Natural killer cell (primary cell): Measurements from ENCODE around the gene PAQR5. TPM values are rescaled to one million over a fixed set of nuclear protein-coding genes. Genes with fewer than 3 reads are reported as not detected.

Source experiments
- ATAC-seq, 3 donors: fragments of 150-1000 bp in 2 of 3; fragments of 200-7000 bp in 1 of 3; cut with Tn5 transposase; 1 replicate in 1 of 3; 2 replicates in 2 of 3; pipeline ENCODE4 v1.10.0; 2021; ENCODE audit warnings: mild to moderate bottlenecking in 2 of 3, moderate library complexity in 2 of 3
- DNase-seq, 2 donors: peaks; one replicate each; pipeline versions ENCODE4 v3.0.0 to v3.0.0-alpha.2; 2013 to 2021; ENCODE audit warnings: mixed read lengths in 1 of 2
- H3K27ac ChIP-seq: one replicate; pipeline ENCODE4 v1.5.1; 2013; ENCODE audit warnings: mild to moderate bottlenecking, low read length
- H3K27me3 ChIP-seq: one replicate; pipeline ENCODE4 v1.6.1; 2013; ENCODE audit warnings: low read length; ENCODE audit not compliant: control insufficient read depth, insufficient read depth
- H3K36me3 ChIP-seq: one replicate; pipeline ENCODE4 v1.6.1; 2013; ENCODE audit warnings: low read length; ENCODE audit not compliant: control insufficient read depth, insufficient read depth
- H3K4me1 ChIP-seq: one replicate; pipeline ENCODE4 v1.6.1; 2013; ENCODE audit warnings: low read length; ENCODE audit not compliant: control insufficient read depth, insufficient read depth
- H3K4me3 ChIP-seq: one replicate; pipeline ENCODE4 v1.5.1; 2013; ENCODE audit warnings: low read length
- H3K9me3 ChIP-seq: one replicate; pipeline ENCODE4 v1.6.1; 2013; ENCODE audit warnings: low read length; ENCODE audit not compliant: control insufficient read depth, insufficient read depth
- H3K27ac Mint-ChIP-seq, 2 donors: one replicate each; pipeline ENCODE4 v1.8.0; 2022; ENCODE audit warnings: mild to moderate bottlenecking in 2 of 2, mixed read lengths in 2 of 2, moderate library complexity in 1 of 2
- H3K27me3 Mint-ChIP-seq, 2 donors: one replicate each; pipeline ENCODE4 v1.8.0; 2022; ENCODE audit warnings: low read depth in 2 of 2, mixed read lengths in 2 of 2
- H3K36me3 Mint-ChIP-seq: one replicate; pipeline ENCODE4 v1.8.0; 2022; ENCODE audit warnings: mixed read lengths
- H3K4me1 Mint-ChIP-seq, 2 donors: one replicate each; pipeline ENCODE4 v1.8.0; 2022; ENCODE audit warnings: mixed read lengths in 2 of 2
- H3K4me3 Mint-ChIP-seq: one replicate; pipeline ENCODE4 v1.8.0; 2022; ENCODE audit warnings: mild to moderate bottlenecking, moderate library complexity, mixed read lengths
- H3K9me3 Mint-ChIP-seq, 2 donors: one replicate each; pipeline ENCODE4 v1.8.0; 2022; ENCODE audit warnings: mixed read lengths in 2 of 2
- WGBS: methylation state at CpG from one replicate; pipeline ENCODE4 v1.1.7; 2013; ENCODE audit warnings: missing lambda C conversion rate; ENCODE audit not compliant: insufficient coverage; 5-methylcytosine and 5-hydroxymethylcytosine counted together
- intact Hi-C: fragments of 100-400 bp; cut with micrococcal nuclease; formaldehyde crosslinking; loops from one replicate; pipeline ENCODE4 v1.14.2; 2022
- total RNA-seq, 4 donors: library from RNA; stranded (reverse); fragments of 120-200 nt in 1 of 4; gene quantifications; one replicate each; pipeline versions ENCODE4 v1.2.3 to v1.2.4, GENCODE V29; 2013 to 2022
- TF ChIP-seq, protein P1 (sequence below): fragments of 200-600 bp; IDR thresholded peaks from one replicate; pipeline ENCODE4 v1.8.0; 2022; ENCODE audit warnings: antibody characterized with exemption

The PAQR5 gene
- total RNA-seq, 3 donors from 2014 or later (not counting 1 experiment from before 2014, with no cell fraction given) = 0.40 to 1.1 (median 0.59) TPM

- no peak overlapping the region for H3K27ac ChIP-seq
- Mint-ChIP-seq H3K9me3 (no peaks in the 10 kb centered on the region), H3K27ac (no peak overlapping the region), H3K36me3 (no peaks in the 10 kb centered on the region), H3K4me3 (no peak overlapping the region), H3K4me1 (no peaks in the 10 kb centered on the region), H3K27me3 (no peaks in the 10 kb centered on the region)
- WGBS = 91% methylated on average over 2 of the region's 2 CpGs
- TF ChIP-seq, protein P1, sequence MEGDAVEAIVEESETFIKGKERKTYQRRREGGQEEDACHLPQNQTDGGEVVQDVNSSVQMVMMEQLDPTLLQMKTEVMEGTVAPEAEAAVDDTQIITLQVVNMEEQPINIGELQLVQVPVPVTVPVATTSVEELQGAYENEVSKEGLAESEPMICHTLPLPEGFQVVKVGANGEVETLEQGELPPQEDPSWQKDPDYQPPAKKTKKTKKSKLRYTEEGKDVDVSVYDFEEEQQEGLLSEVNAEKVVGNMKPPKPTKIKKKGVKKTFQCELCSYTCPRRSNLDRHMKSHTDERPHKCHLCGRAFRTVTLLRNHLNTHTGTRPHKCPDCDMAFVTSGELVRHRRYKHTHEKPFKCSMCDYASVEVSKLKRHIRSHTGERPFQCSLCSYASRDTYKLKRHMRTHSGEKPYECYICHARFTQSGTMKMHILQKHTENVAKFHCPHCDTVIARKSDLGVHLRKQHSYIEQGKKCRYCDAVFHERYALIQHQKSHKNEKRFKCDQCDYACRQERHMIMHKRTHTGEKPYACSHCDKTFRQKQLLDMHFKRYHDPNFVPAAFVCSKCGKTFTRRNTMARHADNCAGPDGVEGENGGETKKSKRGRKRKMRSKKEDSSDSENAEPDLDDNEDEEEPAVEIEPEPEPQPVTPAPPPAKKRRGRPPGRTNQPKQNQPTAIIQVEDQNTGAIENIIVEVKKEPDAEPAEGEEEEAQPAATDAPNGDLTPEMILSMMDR = no peak
- H3K4me3 ChIP-seq = no peak overlapping the region
- no peaks in the 10 kb centered on the region for H3K36me3 ChIP-seq
- no peak for DNase-seq
- H3K4me1 ChIP-seq = no peaks in the 10 kb centered on the region
- intact Hi-C loops = no loop called here
- ATAC-seq = peak in 1 of 3 donors; percentile 24
- H3K27me3 ChIP-seq = no peaks in the 10 kb centered on the region
- no peaks in the 10 kb centered on the region for H3K9me3 ChIP-seq
Observed at GRCh38 chr15:69385831-69386230, 87.1 kb downstream of the PAQR5 start.

- no peak overlapping the region for H3K27ac Mint-ChIP-seq
- no peaks in the 10 kb centered on the region for H3K27me3 ChIP-seq
- H3K4me3 Mint-ChIP-seq = no peak overlapping the region
- H3K9me3 ChIP-seq = no peaks in the 10 kb centered on the region
- H3K27me3 Mint-ChIP-seq = peaks cover 0 to under 1% of the 10 kb centered on the region in 2 donors
- intact Hi-C loops = no loop called here
- H3K9me3 Mint-ChIP-seq = no peaks in the 10 kb centered on the region
- no peak overlapping the region for H3K27ac ChIP-seq
- H3K36me3 ChIP-seq = no peaks in the 10 kb centered on the region
- ATAC-seq (no peak), DNase-seq (no peak)
- WGBS = 90% methylated on average over 7 of the region's 7 CpGs
- no peaks in the 10 kb centered on the region for H3K4me1 ChIP-seq
- H3K4me1 Mint-ChIP-seq = no peaks in the 10 kb centered on the region
- TF ChIP-seq, protein P1 = no peak
- H3K36me3 Mint-ChIP-seq = no peaks in the 10 kb centered on the region
- no peak overlapping the region for H3K4me3 ChIP-seq
Observed at GRCh38 chr15:69386284-69386683, 87.6 kb downstream of the PAQR5 start.

DNA sequence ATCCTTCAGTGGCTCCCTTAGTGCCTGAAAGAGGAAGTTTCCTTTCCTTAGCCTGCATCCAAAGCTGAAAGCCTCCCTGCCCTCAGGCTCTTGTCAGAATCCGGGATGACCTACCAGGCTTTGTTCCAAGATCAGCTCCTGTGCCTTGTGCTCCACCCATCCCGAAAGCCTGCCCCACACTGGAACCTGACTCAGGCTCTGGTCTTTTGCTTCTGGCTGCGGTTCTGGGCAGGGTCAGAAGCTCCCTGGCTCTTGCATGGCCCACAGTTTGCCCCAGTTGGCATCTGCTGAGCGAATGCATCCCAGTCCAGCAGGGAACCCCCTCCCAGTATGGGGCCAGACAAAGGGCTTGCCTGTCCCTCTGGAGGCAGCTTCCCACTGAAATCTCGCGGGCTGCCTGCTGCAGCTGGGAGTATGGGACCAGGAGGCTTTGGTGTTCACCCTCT, 89.6 kb downstream of the PAQR5 start:
- no peaks in the 10 kb centered on the region for H3K4me1 ChIP-seq
- DNase-seq (no peak), ATAC-seq (no peak)
- intact Hi-C loops = no loop called here
- no peaks in the 10 kb centered on the region for H3K9me3 ChIP-seq
- 90% methylated on average over 6 of the region's 6 CpGs for WGBS
- no peak overlapping the region for H3K4me3 ChIP-seq
- H3K36me3 Mint-ChIP-seq = no peaks in the 10 kb centered on the region
- no peaks in the 10 kb centered on the region for H3K4me1 Mint-ChIP-seq
- H3K9me3 Mint-ChIP-seq = no peaks in the 10 kb centered on the region
- no peak overlapping the region for H3K27ac Mint-ChIP-seq
- TF ChIP-seq, protein P1 = no peak
- no peak overlapping the region for H3K4me3 Mint-ChIP-seq
- H3K36me3 ChIP-seq = no peaks in the 10 kb centered on the region
- H3K27ac ChIP-seq = no peak overlapping the region
- H3K27me3 ChIP-seq = no peaks in the 10 kb centered on the region
- H3K27me3 Mint-ChIP-seq = peaks cover 0 to 6% of the 10 kb centered on the region in 2 donors

DNA sequence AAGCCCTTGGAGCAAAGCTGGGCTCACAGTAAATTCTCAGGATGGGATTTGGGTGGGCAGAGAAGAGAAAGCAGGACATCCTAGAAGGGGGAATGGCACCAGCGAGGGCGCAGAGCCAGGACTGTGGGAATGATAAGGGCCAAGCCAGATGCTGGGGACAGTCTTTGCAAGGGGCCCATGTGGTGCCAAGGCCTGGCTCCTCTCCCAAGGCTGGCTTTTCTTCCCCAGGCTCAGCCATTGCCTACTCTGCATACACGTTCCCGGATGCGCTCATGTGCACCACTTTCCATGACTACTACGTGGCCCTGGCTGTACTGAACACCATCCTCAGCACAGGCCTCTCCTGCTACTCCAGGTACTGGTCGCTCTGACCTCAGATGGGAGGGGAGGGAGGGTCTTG, 90.7 kb downstream of the PAQR5 start:
- Mint-ChIP-seq H3K9me3 (no peaks in the 10 kb centered on the region), H3K36me3 (no peaks in the 10 kb centered on the region), H3K27me3 (peaks cover 0 to 6% of the 10 kb centered on the region in 2 donors), H3K4me1 (peaks cover 0 to 2% of the 10 kb centered on the region in 2 donors), H3K4me3 (no peak overlapping the region), H3K27ac (no peak overlapping the region)
- ATAC-seq (no peak), DNase-seq (no peak)
- Histone ChIP-seq H3K9me3 (no peaks in the 10 kb centered on the region), H3K36me3 (no peaks in the 10 kb centered on the region), H3K4me1 (peaks cover 2% of the 10 kb centered on the region), H3K27me3 (no peaks in the 10 kb centered on the region), H3K4me3 (no peak overlapping the region), H3K27ac (no peak overlapping the region)
- WGBS = 93% methylated on average over 7 of the region's 7 CpGs
- intact Hi-C loops = no loop called here
- TF ChIP-seq, protein P1 = no peak
